Measurements from ENCODE around the gene CACNG7.
A peak's percentile ranks its signal among the peaks of the same experiment; 100 is the strongest.
"Not testable (repeated sequence)": the region's sequence is repeated elsewhere in the genome, so short reads cannot be mapped to it uniquely, and the experiment has no call there.

Gene CACNG7, protein sequence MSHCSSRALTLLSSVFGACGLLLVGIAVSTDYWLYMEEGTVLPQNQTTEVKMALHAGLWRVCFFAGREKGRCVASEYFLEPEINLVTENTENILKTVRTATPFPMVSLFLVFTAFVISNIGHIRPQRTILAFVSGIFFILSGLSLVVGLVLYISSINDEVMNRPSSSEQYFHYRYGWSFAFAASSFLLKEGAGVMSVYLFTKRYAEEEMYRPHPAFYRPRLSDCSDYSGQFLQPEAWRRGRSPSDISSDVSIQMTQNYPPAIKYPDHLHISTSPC

DNA sequence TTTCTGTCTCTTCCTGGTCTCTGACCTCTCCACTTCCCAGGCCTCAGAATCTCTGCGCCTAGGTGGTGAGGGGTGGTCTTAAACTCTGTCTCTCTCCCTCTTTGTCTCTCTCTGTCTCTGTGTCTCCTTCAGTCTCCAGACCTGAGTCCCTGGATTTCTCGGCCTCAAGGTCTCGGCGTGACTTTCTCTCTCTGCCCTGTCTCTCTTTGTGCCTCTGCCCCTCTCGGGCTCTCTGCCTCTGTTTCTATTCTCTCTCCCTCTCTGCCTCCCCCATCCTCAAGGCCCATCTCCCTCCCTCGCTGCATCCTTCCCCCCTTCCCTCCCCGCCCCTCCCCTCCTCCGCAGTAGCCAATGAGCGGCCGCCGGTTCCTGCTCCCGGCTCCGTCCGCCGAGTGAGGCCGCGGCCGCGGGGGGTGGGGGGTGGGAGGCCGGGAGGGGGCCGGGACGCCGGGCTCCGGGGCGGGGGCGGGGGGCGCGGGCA is at the start of gene CACNG7:
CACNG7 (plus strand) TSS at position 344 of the 481 bp plus-strand sequence. CDS start 3,554 bp downstream, outside the sequence.
- no peak for DNase-seq (ENCODE audit: low read depth in 3 of 3)

DNA sequence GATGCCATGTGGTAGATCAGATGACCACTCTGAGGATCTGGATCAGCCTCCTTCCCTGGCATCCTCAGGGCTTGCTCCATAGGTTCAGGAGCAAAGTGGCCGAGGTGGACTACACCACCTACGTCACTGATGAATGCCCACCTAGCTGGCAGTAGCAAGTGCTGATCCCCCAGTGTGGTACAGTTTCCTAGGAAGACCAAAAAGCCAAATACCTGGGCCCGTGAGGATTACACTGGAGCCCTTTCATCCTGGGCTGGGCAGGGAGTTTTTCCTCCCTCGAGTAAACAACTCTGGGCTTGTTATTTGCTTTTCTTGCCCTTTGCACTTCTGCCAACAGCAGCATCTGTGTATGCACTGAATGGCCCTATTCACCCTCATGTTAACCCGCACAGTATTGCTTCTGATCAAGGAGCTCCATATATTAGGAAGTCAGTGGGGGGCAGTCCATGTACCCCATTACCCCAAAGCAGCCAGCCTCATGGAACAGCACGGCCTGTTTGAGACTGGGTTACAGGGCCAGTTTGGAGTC is 44.7 kb upstream of the CACNG7 start:
- DNase-seq (ENCODE audit: low read depth in 3 of 3) = no peak

DNA sequence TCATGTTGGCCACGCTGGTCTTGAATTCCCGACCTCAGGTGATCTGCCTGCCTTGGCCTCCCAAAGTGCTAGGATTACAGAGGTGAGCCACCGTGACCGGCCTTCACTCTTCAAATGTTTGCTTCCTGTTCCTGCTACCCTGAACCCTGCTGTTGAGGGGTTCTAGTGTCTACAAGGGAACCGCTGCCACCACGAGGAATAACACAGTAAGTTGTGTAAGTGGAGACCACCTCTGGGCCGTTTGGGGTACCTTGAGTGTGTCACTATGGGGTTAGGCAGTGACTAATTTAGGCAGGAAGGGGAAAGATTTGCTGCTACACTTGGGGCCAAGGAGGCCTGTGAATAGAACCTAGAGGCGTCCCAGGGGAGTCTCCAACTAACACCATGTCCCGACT is 43.6 kb upstream of the CACNG7 start:
- DNase-seq (ENCODE audit: low read depth in 3 of 3) = no peak

DNA sequence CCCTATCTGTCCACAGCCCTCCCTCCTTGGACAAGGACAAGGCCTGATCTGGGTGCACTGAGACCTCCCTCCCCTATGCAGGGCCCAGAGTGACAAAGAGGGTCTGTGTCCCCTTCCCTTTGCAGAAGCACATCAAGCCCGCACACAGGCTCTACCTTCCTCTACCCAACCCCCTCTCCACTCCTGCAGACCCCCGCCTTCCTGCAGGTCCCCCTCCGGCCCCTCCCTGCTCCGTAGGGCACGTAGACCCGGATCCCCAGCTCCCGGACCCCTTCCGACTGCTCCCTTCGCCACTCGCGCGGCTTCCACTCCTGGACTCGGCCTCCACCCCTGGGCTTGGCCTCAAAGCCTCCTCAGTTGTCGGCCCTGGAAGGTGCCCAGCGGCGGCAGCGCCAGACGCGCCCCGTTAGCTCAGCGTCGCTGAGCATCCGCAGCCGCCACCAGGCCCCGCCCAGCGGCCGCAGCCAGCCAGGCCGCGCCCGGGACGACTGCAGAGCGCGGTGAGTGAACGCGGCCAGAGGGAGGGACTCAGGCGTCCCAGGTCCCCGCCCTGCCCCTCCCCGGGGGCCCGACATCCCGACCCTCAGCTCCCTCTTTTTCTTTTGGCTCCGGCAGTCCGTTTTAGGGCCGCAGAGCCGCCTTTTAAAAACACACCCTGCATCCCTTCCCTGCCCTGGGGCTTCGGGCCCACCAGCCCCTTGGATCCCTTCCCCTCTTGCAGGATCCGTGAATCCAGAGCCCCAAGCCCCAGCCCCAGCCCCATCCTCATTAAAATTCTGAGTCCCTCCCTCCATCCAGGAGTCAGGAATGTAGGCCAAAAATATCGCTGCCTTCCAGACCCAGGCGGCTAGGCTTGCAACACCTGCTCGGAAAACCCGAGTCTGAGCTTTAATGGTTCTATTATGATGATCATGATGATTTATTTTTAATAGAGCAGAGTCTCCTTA is 42.9 kb upstream of the CACNG7 start:
- DNase-seq (ENCODE audit: low read depth in 3 of 3) = peak in 2 of 3 experiments; percentile 20 to 31

DNA sequence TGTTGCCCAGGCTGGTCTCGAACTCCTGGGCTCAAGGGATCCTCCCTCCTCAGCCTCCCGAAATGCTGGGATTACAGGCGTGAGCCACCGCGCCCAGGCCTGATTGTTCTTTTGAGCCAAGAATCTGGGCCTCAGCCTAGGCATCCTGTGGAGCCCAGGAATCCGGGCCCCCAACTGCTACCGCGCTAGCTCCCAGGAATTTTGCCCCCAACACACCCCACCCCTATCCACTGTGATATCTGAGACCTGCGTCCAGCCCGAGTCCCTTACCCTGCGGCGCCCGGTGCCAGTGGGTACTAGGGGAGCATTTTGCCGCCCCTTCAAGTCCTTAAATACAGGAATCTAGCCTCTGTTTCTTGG is 42.2 kb upstream of the CACNG7 start:
- DNase-seq (ENCODE audit: low read depth in 3 of 3) = no peak

DNA sequence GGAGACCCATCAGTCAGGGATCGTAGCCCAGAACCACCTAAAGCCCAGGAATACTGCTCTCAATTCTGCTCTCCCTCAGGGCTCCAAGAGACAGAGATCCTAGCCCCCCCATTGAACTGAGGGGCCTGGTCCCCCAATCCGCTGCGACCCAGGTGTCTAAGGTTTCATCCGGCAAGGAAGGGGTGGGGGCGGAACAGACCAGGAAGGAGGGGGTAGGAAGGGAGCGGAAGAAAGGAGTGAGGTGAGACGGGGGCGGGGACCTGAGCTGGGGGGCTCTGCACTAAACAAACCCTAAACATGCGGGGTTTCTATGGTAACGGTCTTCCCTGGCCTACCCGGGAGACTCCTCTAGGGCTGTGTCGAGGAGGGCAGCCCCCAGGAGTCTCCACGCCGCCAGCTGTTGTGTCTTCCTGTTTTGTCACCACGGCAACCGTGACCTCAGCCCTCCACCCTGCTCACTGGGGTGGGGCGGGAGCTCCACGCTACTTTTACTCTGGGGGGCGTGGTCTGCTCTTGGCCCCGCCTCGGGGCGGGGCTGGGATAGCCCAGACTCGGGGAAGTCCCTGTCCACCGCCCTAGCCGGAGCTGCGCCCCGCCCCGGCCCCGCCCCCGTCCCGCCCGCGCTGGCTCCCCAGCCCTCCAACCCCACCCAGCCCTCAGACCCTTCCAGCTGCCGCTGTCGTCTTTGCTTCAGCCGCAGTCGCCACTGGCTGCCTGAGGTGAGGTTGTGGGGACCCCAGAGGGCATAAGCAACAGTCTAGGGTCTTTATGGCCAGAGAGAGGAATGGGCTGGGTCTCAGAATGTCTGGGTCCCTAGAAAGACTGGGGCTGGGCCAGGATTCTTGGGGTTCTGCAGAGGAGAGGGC is 41.6 kb upstream of the CACNG7 start, which contains the start of gene MYADM:
MYADM (plus strand) TSS at position 659 of the 866 bp plus-strand sequence. CDS start 5,647 bp downstream, outside the sequence.
- peak; percentile 94 to 99 (median 99) for DNase-seq (ENCODE audit: low read depth in 3 of 3)

DNA sequence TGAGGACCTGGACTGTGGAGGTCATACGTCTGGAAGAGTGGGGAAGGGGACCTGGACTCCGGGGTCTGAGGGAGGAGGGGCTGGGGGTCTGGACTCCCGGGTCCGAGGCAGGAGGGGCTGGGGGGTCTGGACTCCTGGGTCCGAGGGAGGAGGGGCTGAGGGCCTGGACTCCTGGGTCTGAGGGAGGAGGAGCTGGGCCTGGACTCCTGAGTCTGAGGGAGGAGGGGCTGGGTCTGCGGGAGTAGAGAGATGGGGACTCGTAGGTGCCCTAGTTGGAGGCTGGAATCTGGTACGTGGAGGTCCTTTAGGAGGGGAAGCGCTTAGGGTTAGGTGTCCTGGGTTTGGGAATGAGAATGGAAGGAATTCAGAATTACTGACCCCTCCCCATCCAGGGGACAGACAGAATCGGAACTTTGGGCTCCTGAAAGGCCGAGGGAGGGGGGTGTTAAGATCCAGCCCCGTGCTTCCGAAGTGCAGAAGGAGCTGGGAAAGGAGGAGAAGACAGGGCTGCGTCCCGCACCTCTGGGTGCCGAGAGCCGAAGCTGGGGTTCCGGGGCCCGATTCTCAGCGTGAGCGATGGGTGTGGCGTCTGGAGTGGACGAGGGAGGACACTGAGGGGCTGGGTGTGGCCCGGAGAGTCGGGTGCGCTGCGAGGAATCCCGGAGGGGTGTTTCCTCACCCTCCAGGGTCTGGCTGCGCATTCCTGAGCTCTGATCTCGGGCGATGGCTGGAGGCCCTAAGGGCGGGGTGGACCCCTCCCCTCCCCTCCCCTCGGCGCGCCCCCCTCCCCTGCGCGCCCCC is 40.8 kb upstream of the CACNG7 start:
- DNase-seq (ENCODE audit: low read depth in 3 of 3) = no peak

DNA sequence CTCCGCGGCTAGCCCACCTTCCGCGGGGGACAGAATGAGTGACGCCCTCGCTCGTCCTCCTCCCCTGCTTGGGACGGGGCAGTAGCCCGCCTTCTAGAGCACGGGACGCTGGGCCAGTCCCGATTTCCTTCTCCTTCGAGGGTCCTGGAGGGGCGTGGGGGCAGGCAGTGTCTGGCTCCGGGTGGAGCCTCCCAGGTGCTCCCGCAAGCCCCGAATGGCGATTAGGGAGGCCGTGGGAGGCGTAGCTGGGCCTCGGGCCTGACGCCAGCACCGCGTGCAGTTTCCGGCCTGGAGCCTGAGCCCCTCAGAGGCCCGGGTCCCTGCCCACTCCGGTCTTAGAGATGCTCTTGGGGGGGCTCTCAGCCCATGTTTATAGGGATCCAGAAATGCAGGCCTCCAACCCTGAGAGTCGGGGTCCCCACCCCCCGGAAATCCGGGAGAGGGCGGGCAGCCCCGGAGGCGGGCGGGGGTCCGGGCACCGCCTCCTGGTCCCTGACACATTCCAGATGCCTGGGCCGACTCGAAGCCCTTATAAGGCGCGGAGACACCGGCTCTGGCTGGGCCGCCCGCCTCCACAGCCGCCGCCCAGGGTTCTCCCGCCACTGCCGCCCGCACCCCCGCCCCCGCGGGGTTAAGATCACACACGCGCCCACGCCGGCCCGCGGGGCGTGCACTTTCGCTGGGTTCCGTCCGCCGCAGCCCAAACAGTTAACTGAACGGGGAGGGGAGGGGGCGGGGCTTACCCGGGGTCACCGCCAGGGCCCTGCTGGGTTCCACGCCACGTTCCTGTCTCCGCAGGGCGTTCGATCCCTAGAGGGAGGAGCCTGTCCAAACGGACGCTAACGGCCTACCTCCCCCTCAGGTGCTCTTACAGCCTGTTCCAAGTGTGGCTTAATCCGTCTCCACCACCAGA is 39.9 kb upstream of the CACNG7 start:
- peak; percentile 61 to 81 (median 73) for DNase-seq (ENCODE audit: low read depth in 3 of 3)

DNA sequence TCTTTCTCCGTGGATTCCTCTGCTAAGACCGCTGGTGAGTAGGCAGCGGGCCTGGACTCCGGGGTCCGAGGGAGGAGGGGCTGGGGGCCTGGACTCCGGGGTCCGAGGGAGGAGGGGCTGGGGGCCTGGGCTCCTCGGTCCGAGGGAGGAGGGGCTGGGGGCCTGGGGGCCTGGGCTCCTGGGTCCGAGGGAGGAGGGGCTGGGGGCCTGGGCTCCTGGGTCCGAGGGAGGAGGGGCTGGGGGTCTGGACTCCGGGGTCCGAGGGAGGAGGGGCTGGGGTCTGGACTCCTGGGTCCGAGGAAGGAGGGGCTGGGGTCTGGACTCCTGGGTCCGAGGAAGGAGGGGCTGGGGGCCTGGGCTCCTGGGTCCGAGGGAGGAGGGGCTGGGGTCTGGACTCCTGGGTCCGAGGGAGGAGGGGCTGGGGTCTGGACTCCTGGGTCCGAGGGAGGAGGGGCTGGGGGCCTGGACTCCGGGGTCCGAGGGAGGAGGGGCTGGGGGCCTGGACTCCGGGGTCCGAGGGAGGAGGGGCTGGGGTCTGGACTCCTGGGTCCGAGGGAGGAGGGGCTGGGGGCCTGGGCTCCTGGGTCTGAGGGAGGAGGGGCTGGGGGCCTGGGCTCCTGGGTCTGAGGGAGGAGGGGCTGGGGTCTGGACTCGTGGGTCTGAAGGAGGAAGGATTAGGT is 39.1 kb upstream of the CACNG7 start:
- not testable (repeated sequence) for DNase-seq (ENCODE audit: low read depth in 3 of 3)

DNA sequence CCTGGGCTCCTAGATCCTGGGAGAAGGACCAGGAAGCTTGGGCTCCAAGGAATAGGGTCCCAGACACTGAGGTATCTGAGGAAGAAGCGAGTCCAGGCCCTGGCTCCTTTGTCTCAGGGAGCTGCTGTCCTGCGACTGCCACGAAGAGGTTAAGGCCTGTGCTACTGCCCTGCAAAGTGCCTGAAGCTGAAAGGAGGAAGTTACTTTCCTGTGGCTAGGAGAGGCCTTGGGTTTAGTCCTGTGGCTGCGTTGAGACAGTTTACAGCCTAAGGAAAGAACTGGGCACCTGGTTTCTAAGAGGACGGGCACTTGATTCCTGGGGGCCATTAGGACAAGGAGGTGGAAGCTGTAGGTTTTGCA is 38.6 kb upstream of the CACNG7 start:
- no peak for DNase-seq (ENCODE audit: low read depth in 3 of 3)

DNA sequence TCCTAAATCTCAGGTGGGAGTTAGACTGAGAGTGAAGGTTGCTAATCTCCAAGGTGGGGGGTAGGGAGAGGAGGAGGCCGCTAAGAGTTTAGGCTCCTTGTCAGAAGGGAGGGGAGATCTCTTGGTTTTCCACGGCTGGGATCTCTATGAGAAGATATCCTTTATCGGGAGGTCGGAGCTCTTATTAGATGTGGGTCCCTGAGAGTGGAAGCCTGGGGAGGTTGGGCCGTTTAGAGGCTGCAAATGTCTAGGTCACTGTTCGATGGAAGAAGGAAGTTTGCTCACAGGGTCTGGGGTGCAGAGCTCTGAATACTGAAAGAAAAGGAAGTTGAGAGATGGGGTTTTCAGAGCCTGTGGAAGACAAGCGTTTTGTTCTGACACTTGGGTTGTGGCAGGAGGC is 37.6 kb upstream of the CACNG7 start:
- no peak for DNase-seq (ENCODE audit: low read depth in 3 of 3)

DNA sequence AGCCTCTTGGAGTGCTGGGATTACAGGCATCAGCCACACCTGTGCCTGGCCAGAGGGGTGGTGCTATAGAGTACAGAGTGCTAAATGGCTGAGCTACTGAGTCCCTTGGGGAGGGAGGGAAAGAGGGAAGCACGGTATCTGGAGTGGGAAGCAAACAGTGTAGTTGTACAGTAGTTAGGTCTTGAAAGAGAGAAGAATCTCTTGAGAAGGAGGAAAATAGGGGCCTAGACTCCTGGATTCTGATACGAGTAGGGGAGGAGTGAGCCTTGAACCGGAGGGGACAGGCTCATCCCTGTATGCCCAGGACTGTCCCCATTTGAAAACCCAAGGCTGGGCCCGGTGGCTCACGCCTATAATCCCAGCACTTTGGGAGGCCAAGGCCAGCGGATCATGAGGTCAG is 36.3 kb upstream of the CACNG7 start:
- no peak for DNase-seq (ENCODE audit: low read depth in 3 of 3)

DNA sequence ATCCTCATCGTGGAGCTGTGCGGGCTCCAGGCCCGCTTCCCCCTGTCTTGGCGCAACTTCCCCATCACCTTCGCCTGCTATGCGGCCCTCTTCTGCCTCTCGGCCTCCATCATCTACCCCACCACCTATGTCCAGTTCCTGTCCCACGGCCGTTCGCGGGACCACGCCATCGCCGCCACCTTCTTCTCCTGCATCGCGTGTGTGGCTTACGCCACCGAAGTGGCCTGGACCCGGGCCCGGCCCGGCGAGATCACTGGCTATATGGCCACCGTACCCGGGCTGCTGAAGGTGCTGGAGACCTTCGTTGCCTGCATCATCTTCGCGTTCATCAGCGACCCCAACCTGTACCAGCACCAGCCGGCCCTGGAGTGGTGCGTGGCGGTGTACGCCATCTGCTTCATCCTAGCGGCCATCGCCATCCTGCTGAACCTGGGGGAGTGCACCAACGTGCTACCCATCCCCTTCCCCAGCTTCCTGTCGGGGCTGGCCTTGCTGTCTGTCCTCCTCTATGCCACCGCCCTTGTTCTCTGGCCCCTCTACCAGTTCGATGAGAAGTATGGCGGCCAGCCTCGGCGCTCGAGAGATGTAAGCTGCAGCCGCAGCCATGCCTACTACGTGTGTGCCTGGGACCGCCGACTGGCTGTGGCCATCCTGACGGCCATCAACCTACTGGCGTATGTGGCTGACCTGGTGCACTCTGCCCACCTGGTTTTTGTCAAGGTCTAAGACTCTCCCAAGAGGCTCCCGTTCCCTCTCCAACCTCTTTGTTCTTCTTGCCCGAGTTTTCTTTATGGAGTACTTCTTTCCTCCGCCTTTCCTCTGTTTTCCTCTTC is 35.1 kb upstream of the CACNG7 start:
- DNase-seq (ENCODE audit: low read depth in 3 of 3) = no peak

DNA sequence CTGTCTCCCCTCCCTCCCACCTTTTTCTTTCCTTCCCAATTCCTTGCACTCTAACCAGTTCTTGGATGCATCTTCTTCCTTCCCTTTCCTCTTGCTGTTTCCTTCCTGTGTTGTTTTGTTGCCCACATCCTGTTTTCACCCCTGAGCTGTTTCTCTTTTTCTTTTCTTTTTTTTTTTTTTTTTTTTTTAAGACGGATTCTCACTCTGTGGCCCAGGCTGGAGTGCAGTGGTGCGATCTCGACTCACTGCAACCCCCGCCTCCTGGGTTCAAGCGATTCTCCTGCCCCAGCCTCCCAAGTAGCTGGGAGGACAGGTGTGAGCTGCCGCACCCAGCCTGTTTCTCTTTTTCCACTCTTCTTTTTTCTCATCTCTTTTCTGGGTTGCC is 34.5 kb upstream of the CACNG7 start:
- no peak for DNase-seq (ENCODE audit: low read depth in 3 of 3)

DNA sequence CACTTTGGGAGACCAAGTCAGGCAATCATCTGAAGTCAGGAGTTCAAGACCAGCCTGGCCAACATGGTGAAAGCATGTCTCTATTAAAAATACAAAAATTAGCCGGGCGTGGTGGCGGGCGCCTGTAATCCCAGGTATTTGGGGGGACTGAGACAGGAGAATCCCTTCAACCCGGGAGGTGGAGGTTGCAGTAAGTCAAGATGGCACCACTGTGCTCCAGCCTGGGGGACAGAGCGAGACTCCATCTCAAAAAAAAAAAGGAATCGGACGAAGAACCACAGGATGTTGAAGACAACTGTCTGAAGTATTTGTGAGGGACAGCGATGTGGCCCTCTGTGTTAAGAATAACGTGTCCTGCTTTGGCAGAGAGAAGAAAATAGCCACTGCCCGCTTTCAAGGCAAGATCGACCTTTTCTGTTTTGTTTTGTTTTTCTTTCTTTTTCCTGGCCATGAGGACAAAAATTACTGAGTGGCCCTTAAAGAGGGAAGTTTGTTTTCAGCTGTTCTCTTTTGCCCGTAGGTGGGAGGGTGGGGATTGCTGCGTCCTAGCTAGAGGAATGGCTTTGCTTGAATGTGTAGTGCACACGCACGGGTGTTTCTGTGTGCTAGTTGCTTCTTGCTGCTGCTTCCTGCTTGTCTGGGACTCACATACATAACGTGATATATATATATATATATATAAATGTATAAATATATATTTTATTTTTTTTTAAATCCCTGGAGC is 33.3 kb upstream of the CACNG7 start:
- DNase-seq (ENCODE audit: low read depth in 3 of 3) = no peak

DNA sequence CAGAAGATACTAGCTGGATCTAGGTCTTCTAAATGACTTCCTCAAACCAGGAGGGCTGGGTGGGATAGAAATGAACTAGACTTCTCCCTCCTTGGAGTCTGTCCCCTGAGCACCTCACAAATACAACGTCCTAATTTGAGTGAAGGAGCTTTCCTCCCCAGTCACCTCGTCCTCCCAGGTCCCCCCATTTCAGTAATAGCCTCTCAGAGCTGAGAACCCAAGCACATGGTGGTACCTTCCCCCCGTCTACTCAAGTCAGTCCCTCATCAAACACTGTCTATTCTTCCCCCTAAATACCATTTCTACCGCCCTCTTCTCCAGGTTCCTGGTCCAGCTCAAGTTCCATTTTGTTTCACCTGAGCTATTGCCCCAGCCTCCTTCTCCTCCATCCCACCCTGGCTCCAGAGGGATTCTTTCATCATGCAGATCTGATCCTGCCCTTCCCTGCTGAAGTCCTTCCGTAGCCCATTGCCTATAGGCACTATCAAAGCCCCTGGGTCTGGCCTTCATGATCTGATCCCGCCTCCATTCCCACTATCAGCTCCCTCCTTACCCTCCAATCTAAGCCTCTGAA is 32.3 kb upstream of the CACNG7 start:
- no peak for DNase-seq (ENCODE audit: low read depth in 3 of 3)

DNA sequence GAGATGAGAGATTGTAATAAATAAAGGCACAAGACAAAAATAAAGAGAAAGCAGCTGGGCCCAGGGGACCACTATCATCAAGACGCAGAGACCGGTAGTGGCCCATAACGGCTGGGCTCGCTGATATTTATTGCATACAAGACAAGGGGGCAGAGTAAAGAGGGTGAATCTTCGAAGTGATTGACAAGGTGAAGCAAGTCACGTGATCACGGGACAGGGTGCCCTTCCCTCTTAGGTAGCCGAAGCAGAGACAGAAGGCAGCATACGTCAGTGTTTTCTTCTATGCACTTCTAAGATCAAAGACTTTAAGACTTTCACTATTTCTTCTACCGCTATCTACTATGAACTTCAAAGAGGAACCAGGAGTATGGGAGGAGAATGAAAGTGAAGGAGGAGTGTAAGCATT is 31.7 kb upstream of the CACNG7 start:
- no peak for DNase-seq (ENCODE audit: low read depth in 3 of 3)

Data from stimulated activated CD4-positive, alpha-beta T cell treated with anti-CD3 and anti-CD28 coated beads, TNF-alpha, amount 100 ng/mL, for 4 hours (primary cell).